Liver (tissue), 9 donors: ENCODE measurements around the gene CCL5. TPM values are rescaled to one million over a fixed set of nuclear protein-coding genes. Genes with fewer than 3 reads are reported as not detected.

Source experiments
- DNase-seq: peaks from one replicate; pipeline ENCODE4 v3.0.0-alpha.2; 2017; ENCODE audit warnings: low spot score
- H3K27ac ChIP-seq, 2 donors: one replicate each; pipeline ENCODE4 v1.7.0; 2013; ENCODE audit warnings: inconsistent platforms in 2 of 2, low read length in 2 of 2, control low read depth in 1 of 2, low read depth in 1 of 2, mild to moderate bottlenecking in 1 of 2
- H3K27me3 ChIP-seq, 4 donors: one replicate each; pipeline versions ENCODE4 v1.6.1 to v1.7.0; 2013; ENCODE audit warnings: low read length in 3 of 4, inconsistent platforms in 1 of 4, mild to moderate bottlenecking in 1 of 4, moderate library complexity in 1 of 4; ENCODE audit not compliant: control insufficient read depth in 4 of 4, insufficient read depth in 4 of 4
- H3K36me3 ChIP-seq, 4 donors: one replicate each; pipeline versions ENCODE4 v1.6.1 to v1.7.0; 2013; ENCODE audit warnings: low read length in 3 of 4, mild to moderate bottlenecking in 3 of 4, low read depth in 1 of 4, moderate library complexity in 1 of 4; ENCODE audit not compliant: control insufficient read depth in 4 of 4, insufficient read depth in 3 of 4
- H3K4me1 ChIP-seq, 4 donors: one replicate each; pipeline versions ENCODE4 v1.6.1 to v1.7.0; 2013; ENCODE audit warnings: low read length in 3 of 4, mild to moderate bottlenecking in 3 of 4, moderate library complexity in 1 of 4; ENCODE audit not compliant: control insufficient read depth in 4 of 4, insufficient read depth in 4 of 4
- H3K4me3 ChIP-seq, 3 donors: one replicate each; pipeline versions ENCODE4 v1.6.1 to v1.7.0; 2013; ENCODE audit warnings: low read length in 3 of 3, control low read depth in 1 of 3, low read depth in 1 of 3, mild to moderate bottlenecking in 1 of 3
- H3K9ac ChIP-seq, 2 donors: one replicate each; pipeline ENCODE4 v1.7.0; 2013; ENCODE audit warnings: low read length in 2 of 2, mild to moderate bottlenecking in 2 of 2, moderate library complexity in 2 of 2, control low read depth in 1 of 2, low read depth in 1 of 2
- H3K9me3 ChIP-seq, 4 donors: one replicate each; pipeline versions ENCODE4 v1.6.1 to v1.7.0; 2013; ENCODE audit warnings: low read length in 3 of 4; ENCODE audit not compliant: control insufficient read depth in 4 of 4
- EGR1 ChIP-seq, 2 donors: IDR thresholded peaks; 2 replicates each; pipeline ENCODE4 v1.6.1; 2016 to 2018; ENCODE audit warnings: antibody characterized with exemption in 2 of 2, low read depth in 2 of 2
- FOXA1 ChIP-seq: IDR thresholded peaks from 2 replicates; pipeline ENCODE4 v1.6.1; 2016; ENCODE audit warnings: antibody characterized with exemption
- FOXA2 ChIP-seq: IDR thresholded peaks from 2 replicates; pipeline ENCODE4 v1.6.1; 2016; ENCODE audit warnings: antibody characterized with exemption
- GABPA ChIP-seq, 2 donors: IDR thresholded peaks in 1 of 2; conservative IDR thresholded peaks in 1 of 2; 2 replicates each; pipeline ENCODE4 v1.6.1; 2016; ENCODE audit warnings: antibody characterized with exemption in 2 of 2, mild to moderate bottlenecking in 1 of 2, moderate library complexity in 1 of 2
- HNF4A ChIP-seq, 2 donors: conservative IDR thresholded peaks; 2 replicates each; pipeline ENCODE4 v1.6.1; 2016; ENCODE audit warnings: antibody characterized with exemption in 2 of 2, mild to moderate bottlenecking in 2 of 2
- HNF4G ChIP-seq: IDR thresholded peaks from 2 replicates; pipeline ENCODE4 v1.6.1; 2016; ENCODE audit warnings: antibody characterized with exemption
- JUND ChIP-seq, 2 donors: IDR thresholded peaks; 2 replicates each; pipeline ENCODE4 v1.6.1; 2016; ENCODE audit warnings: antibody characterized with exemption in 2 of 2
- MAX ChIP-seq: IDR thresholded peaks from 2 replicates; pipeline ENCODE4 v1.6.1; 2016; ENCODE audit warnings: antibody characterized with exemption
- NR2F2 ChIP-seq: IDR thresholded peaks from 2 replicates; pipeline ENCODE4 v1.6.1; 2016; ENCODE audit warnings: antibody characterized with exemption
- RAD21 ChIP-seq, 2 donors: IDR thresholded peaks; 2 replicates each; pipeline ENCODE4 v1.6.1; 2016; ENCODE audit warnings: antibody characterized with exemption in 2 of 2, mild to moderate bottlenecking in 2 of 2
- RXRA ChIP-seq, 2 donors: IDR thresholded peaks; 2 replicates each; pipeline ENCODE4 v1.6.1; 2017 to 2018; ENCODE audit warnings: antibody characterized with exemption in 2 of 2, mild to moderate bottlenecking in 1 of 2
- SP1 ChIP-seq: IDR thresholded peaks from 2 replicates; pipeline ENCODE4 v1.6.1; 2018; ENCODE audit warnings: antibody characterized with exemption, mild to moderate bottlenecking
- TAF1 ChIP-seq: conservative IDR thresholded peaks from 2 replicates; pipeline ENCODE4 v1.6.1; 2016; ENCODE audit warnings: antibody characterized with exemption, mild to moderate bottlenecking
- YY1 ChIP-seq: IDR thresholded peaks from 2 replicates; pipeline ENCODE4 v1.6.1; 2016; ENCODE audit warnings: antibody characterized with exemption, mild to moderate bottlenecking
- WGBS: extraction: QIAGEN DNeasy Blood & Tissue Kit; methylation state at CpG from one replicate; pipeline ENCODE4 v1.1.7; 2013; 5-methylcytosine and 5-hydroxymethylcytosine counted together
- polyA plus RNA-seq, 2 donors: library from polyadenylated mRNA; stranded (reverse) in 1 of 2; unstranded in 1 of 2; fragments of 200-250 nt in 1 of 2; fragments of >200 nt in 1 of 2; fragmentation: Nextera tagmentation in 1 of 2; extraction: Ambion mirVana in 1 of 2; gene quantifications; one replicate each; pipeline versions ENCODE4 v1.2.1 to v1.2.3, GENCODE V29; 2013 to 2015
- total RNA-seq, 2 donors: library from RNA; depleted of rRNA; stranded (reverse); fragments of >200 nt; gene quantifications; one replicate each; pipeline ENCODE4 v1.2.3, GENCODE V29; 2014
- TF ChIP-seq, protein P1 (sequence below): IDR thresholded peaks from 2 replicates; pipeline ENCODE4 v1.6.1; 2016; ENCODE audit warnings: antibody characterized with exemption, mild to moderate bottlenecking
- TF ChIP-seq, protein P2 (sequence below): IDR thresholded peaks from 2 replicates; pipeline ENCODE4 v1.6.1; 2016; ENCODE audit warnings: antibody characterized with exemption
- TF ChIP-seq, protein P3 (sequence below): IDR thresholded peaks from 2 replicates; pipeline ENCODE4 v1.6.1; 2016; ENCODE audit warnings: antibody characterized with exemption
- donor health status: healthy.
- donor health status: healthy.
- donor health status: healthy.
- donor health status: healthy.
- donor health status: healthy.

The CCL5 gene
- total and polyA plus RNA-seq, 4 donors = 1.7 to 4.7 (median 2.5) TPM

- TF ChIP-seq, protein P1, sequence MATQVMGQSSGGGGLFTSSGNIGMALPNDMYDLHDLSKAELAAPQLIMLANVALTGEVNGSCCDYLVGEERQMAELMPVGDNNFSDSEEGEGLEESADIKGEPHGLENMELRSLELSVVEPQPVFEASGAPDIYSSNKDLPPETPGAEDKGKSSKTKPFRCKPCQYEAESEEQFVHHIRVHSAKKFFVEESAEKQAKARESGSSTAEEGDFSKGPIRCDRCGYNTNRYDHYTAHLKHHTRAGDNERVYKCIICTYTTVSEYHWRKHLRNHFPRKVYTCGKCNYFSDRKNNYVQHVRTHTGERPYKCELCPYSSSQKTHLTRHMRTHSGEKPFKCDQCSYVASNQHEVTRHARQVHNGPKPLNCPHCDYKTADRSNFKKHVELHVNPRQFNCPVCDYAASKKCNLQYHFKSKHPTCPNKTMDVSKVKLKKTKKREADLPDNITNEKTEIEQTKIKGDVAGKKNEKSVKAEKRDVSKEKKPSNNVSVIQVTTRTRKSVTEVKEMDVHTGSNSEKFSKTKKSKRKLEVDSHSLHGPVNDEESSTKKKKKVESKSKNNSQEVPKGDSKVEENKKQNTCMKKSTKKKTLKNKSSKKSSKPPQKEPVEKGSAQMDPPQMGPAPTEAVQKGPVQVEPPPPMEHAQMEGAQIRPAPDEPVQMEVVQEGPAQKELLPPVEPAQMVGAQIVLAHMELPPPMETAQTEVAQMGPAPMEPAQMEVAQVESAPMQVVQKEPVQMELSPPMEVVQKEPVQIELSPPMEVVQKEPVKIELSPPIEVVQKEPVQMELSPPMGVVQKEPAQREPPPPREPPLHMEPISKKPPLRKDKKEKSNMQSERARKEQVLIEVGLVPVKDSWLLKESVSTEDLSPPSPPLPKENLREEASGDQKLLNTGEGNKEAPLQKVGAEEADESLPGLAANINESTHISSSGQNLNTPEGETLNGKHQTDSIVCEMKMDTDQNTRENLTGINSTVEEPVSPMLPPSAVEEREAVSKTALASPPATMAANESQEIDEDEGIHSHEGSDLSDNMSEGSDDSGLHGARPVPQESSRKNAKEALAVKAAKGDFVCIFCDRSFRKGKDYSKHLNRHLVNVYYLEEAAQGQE = no peak
Measured at GRCh38 chr17:35847633-35848373, 32.4 kb downstream of the CCL5 start (continued).

GRCh38 chr17:35847006-35847405 lies 33.2 kb downstream of the CCL5 start:
- TF ChIP-seq FOXA1 (no peak), YY1 (no peak), FOXA2 (no peak), EGR1 (IDR thresholded peaks at IDR 0.05; ENCODE audit: low read depth in 2 of 2) (no peak), HNF4A (conservative IDR thresholded peaks at IDR 0.05) (no peak), MAX (no peak), HNF4G (no peak), TAF1 (no peak), RAD21 (IDR thresholded peaks at IDR 0.05) (no peak), SP1 (no peak), GABPA (IDR thresholded peaks at IDR 0.05 in 1 of 2, conservative IDR thresholded peaks at IDR 0.05 in 1 of 2) (no peak), NR2F2 (no peak), RXRA (IDR thresholded peaks at IDR 0.05) (no peak)
- TF ChIP-seq, protein P2, sequence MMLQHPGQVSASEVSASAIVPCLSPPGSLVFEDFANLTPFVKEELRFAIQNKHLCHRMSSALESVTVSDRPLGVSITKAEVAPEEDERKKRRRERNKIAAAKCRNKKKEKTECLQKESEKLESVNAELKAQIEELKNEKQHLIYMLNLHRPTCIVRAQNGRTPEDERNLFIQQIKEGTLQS = no peak
- 58% methylated on average over 2 of the region's 2 CpGs for WGBS
- no peak overlapping the region for H3K27ac ChIP-seq
- H3K4me1 ChIP-seq = no peaks in the 10 kb centered on the region
- H3K9ac ChIP-seq = no peak overlapping the region
- no peak overlapping the region for H3K4me3 ChIP-seq
- no peak for DNase-seq
- peaks cover 8 to 45% (median 34%) of the 10 kb centered on the region in 4 donors for H3K36me3 ChIP-seq
- H3K9me3 ChIP-seq = no peaks in the 10 kb centered on the region
- H3K27me3 ChIP-seq = no peaks in the 10 kb centered on the region

DNA sequence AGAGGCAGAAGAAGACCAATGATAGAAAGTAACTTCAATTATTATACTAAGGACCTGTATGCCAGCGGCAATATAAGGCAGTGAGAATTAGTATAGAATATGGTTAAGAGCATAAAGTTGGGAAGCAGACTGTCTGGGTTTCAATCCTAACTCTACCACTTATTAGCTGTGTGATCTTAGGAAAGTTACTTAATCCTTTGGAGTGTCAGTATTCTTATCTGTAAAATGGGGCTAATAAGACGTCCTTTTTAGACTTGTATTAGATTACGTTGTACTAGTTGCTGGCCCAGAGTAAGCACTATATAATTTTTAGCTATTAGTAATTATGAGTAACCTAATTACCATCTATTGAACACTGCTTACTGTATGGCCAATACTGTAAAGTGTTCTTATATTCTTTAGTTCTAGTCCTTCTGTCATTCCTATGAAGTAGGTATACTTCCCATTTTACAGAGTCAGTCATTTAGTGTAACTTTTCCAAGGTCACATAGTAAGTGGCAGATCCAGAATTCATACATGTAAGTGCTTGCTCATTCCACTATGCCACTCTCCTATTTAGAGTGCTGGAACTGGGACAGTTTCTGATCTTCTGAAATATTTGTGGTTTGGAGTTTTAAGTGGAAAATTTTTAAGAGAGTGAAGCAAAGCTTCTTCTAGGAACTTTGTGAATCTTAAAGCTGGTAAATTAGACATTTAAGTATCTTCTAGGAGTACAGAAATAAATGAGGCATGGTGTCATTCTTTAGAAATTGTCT lies 33.9 kb downstream of the CCL5 start:
- no peaks in the 10 kb centered on the region for H3K27me3 ChIP-seq
- TF ChIP-seq EGR1 (IDR thresholded peaks at IDR 0.05; ENCODE audit: low read depth in 2 of 2) = no peak
- TF ChIP-seq, protein P2 = no peak
- TF ChIP-seq NR2F2 = no peak
- no peak for TF ChIP-seq HNF4G
- no peak for TF ChIP-seq RXRA (IDR thresholded peaks at IDR 0.05)
- no peak for TF ChIP-seq JUND (IDR thresholded peaks at IDR 0.05)
- no peak for TF ChIP-seq RAD21 (IDR thresholded peaks at IDR 0.05)
- no peak for TF ChIP-seq FOXA2
- TF ChIP-seq HNF4A (conservative IDR thresholded peaks at IDR 0.05) = no peak
- TF ChIP-seq SP1 = no peak
- TF ChIP-seq, protein P3, sequence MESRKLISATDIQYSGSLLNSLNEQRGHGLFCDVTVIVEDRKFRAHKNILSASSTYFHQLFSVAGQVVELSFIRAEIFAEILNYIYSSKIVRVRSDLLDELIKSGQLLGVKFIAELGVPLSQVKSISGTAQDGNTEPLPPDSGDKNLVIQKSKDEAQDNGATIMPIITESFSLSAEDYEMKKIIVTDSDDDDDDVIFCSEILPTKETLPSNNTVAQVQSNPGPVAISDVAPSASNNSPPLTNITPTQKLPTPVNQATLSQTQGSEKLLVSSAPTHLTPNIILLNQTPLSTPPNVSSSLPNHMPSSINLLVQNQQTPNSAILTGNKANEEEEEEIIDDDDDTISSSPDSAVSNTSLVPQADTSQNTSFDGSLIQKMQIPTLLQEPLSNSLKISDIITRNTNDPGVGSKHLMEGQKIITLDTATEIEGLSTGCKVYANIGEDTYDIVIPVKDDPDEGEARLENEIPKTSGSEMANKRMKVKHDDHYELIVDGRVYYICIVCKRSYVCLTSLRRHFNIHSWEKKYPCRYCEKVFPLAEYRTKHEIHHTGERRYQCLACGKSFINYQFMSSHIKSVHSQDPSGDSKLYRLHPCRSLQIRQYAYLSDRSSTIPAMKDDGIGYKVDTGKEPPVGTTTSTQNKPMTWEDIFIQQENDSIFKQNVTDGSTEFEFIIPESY = no peak
- TF ChIP-seq GABPA (IDR thresholded peaks at IDR 0.05 in 1 of 2, conservative IDR thresholded peaks at IDR 0.05 in 1 of 2) = no peak
- TF ChIP-seq, protein P1 = no peak
- H3K36me3 ChIP-seq = peaks cover 8 to 45% (median 35%) of the 10 kb centered on the region in 4 donors
- H3K4me3 ChIP-seq = no peak overlapping the region
- WGBS = 92% methylated on average over 3 of the region's 3 CpGs
- no peaks in the 10 kb centered on the region for H3K4me1 ChIP-seq
- H3K9me3 ChIP-seq = no peaks in the 10 kb centered on the region
- DNase-seq = no peak
- no peak overlapping the region for H3K27ac ChIP-seq
- no peak overlapping the region for H3K9ac ChIP-seq
